Endodermal cell (in vitro differentiated cells): Measurements from ENCODE around the gene NT5C2. TPM values are rescaled to one million over a fixed set of nuclear protein-coding genes. Genes with fewer than 3 reads are reported as not detected.
"Not testable (repeated sequence)": the region's sequence is repeated elsewhere in the genome, so short reads cannot be mapped to it uniquely, and the experiment has no call there.

Source experiments
- DNase-seq: peaks from one replicate; pipeline ENCODE4 v3.0.0-alpha.2; 2017
- H3K27ac ChIP-seq: 2 replicates; pipeline ENCODE4 v1.5.1; 2013; ENCODE audit warnings: mild to moderate bottlenecking, low read depth, low read length, moderate library complexity
- H3K27me3 ChIP-seq: 2 replicates; pipeline ENCODE4 v1.6.1; 2013; ENCODE audit warnings: mild to moderate bottlenecking, low read length, moderate library complexity; ENCODE audit not compliant: insufficient read depth, control insufficient read depth, poor library complexity, severe bottlenecking
- H3K36me3 ChIP-seq: 2 replicates; pipeline ENCODE4 v1.7.0; 2013; ENCODE audit warnings: mild to moderate bottlenecking, low read length, moderate library complexity; ENCODE audit not compliant: control insufficient read depth, insufficient read depth
- H3K4me1 ChIP-seq: one replicate; pipeline ENCODE4 v1.7.0; 2013; ENCODE audit warnings: low read length; ENCODE audit not compliant: control insufficient read depth, insufficient read depth
- H3K4me3 ChIP-seq: 2 replicates; pipeline ENCODE4 v1.5.1; 2013; ENCODE audit warnings: mild to moderate bottlenecking, low read length, moderate library complexity
- H3K9ac ChIP-seq: 2 replicates; pipeline ENCODE4 v1.6.1; 2013; ENCODE audit warnings: mild to moderate bottlenecking, low read length, moderate library complexity; ENCODE audit not compliant: poor library complexity, severe bottlenecking; ENCODE audit errors: extremely low read depth
- H3K9me3 ChIP-seq: 2 replicates; pipeline ENCODE4 v1.6.1; 2013; ENCODE audit warnings: mild to moderate bottlenecking, low read length, moderate library complexity; ENCODE audit not compliant: control insufficient read depth
- H3K27ac Mint-ChIP-seq: 2 replicates; pipeline ENCODE4 v1.8.0; 2020; ENCODE audit warnings: mixed read lengths
- H3K27me3 Mint-ChIP-seq: 2 replicates; pipeline ENCODE4 v1.8.0; 2021; ENCODE audit warnings: mild to moderate bottlenecking, mixed read lengths; ENCODE audit not compliant: insufficient read depth
- H3K36me3 Mint-ChIP-seq: 2 replicates; pipeline ENCODE4 v1.8.0; 2020; ENCODE audit warnings: low read depth, mixed read lengths
- H3K4me1 Mint-ChIP-seq: 2 replicates; pipeline ENCODE4 v1.8.0; 2020; ENCODE audit warnings: mixed read lengths
- H3K4me3 Mint-ChIP-seq: 2 replicates; pipeline ENCODE4 v1.8.0; 2020; ENCODE audit warnings: mild to moderate bottlenecking, moderate library complexity, mixed read lengths
- H3K9me3 Mint-ChIP-seq: 2 replicates; pipeline ENCODE4 v1.8.0; 2020; ENCODE audit warnings: mild to moderate bottlenecking, mixed read lengths
- CTCF ChIP-seq: fragments of 200-600 bp; sonication (generic); conservative IDR thresholded peaks from 2 replicates; pipeline ENCODE4 v1.5.0; 2021; ENCODE audit warnings: antibody characterized with exemption, mild to moderate bottlenecking
- whole genome bisulfite sequencing, 2 experiments: methylation state at CpG; one replicate each; pipeline versions ENCODE4 v1.1.5 to v1.1.7; 2013; ENCODE audit warnings: missing lambda C conversion rate in 2 of 2, mixed read lengths in 1 of 2; ENCODE audit not compliant: insufficient coverage in 1 of 2, insufficient read length in 1 of 2; 5-methylcytosine and 5-hydroxymethylcytosine counted together
- total RNA-seq, 2 donors: library from RNA; stranded (reverse); fragmentation: NEBNext Ultra II Directional in 1 of 2; extraction: Animal tissue kit (Norgen Biotek cat#: 25700) in 1 of 2; gene quantifications; 2 replicates in 1 of 2; 3 replicates in 1 of 2; pipeline ENCODE4 v1.2.1, GENCODE V29; 2021

The NT5C2 gene
- total RNA-seq, 2 donors from 2014 or later = 122 to 148 TPM

GRCh38 chr10:103130910-103131309, 62.2 kb downstream of the NT5C2 start:
- Mint-ChIP-seq H3K4me3 (no peak overlapping the region), H3K27ac (peak overlapping the region; percentile 78), H3K36me3 (peaks cover 71% of the 10 kb centered on the region), H3K27me3 (no peaks in the 10 kb centered on the region), H3K4me1 (peaks cover 15% of the 10 kb centered on the region), H3K9me3 (peaks cover 60% of the 10 kb centered on the region)
- 100% methylated on average over 1 of the region's 1 CpG; no CpG with 5 or more reads in 1 of the 2 experiments for WGBS, 2 experiments
- peak overlapping the region; percentile 8 for H3K27ac ChIP-seq
- H3K36me3 ChIP-seq = peaks cover 55% of the 10 kb centered on the region
- no peak for DNase-seq
- H3K9ac ChIP-seq = no peak overlapping the region
- H3K9me3 ChIP-seq = peaks cover 39% of the 10 kb centered on the region
- H3K4me3 ChIP-seq = no peak overlapping the region
- H3K27me3 ChIP-seq = no peaks in the 10 kb centered on the region
- no peak for TF ChIP-seq CTCF
- H3K4me1 ChIP-seq = no peaks in the 10 kb centered on the region

GRCh38 chr10:103130180-103130579, 62.9 kb downstream of the NT5C2 start:
- H3K27me3 Mint-ChIP-seq, H3K27me3 ChIP-seq, H3K4me3 ChIP-seq, H3K4me3 Mint-ChIP-seq, H3K4me1 ChIP-seq, H3K9ac ChIP-seq, H3K27ac Mint-ChIP-seq, DNase-seq, H3K27ac ChIP-seq: not testable (repeated sequence)
- Mint-ChIP-seq H3K36me3 (peaks cover 69% of the 10 kb centered on the region), H3K9me3 (peaks cover 54% of the 10 kb centered on the region), H3K4me1 (peaks cover 20% of the 10 kb centered on the region)
- 20 to 28% methylated on average over 1 to 2 of the region's 5 CpGs for WGBS, 2 experiments
- Histone ChIP-seq H3K36me3 (peaks cover 48% of the 10 kb centered on the region), H3K9me3 (peaks cover 32% of the 10 kb centered on the region)

- peaks cover 18% of the 10 kb centered on the region for H3K4me1 ChIP-seq
- H3K27ac ChIP-seq = no peak overlapping the region
- peaks cover 48% of the 10 kb centered on the region for H3K36me3 Mint-ChIP-seq
- H3K9me3 ChIP-seq = peaks cover 11% of the 10 kb centered on the region
- no peaks in the 10 kb centered on the region for H3K27me3 Mint-ChIP-seq
- H3K27me3 ChIP-seq = no peaks in the 10 kb centered on the region
- TF ChIP-seq CTCF = no peak
- H3K4me1 Mint-ChIP-seq = peaks cover 39% of the 10 kb centered on the region
- no peak overlapping the region for H3K27ac Mint-ChIP-seq
- H3K9me3 Mint-ChIP-seq = peaks cover 27% of the 10 kb centered on the region
- H3K4me3 ChIP-seq = no peak overlapping the region
- DNase-seq = no peak
- peaks cover 28% of the 10 kb centered on the region for H3K36me3 ChIP-seq
- no peak overlapping the region for H3K4me3 Mint-ChIP-seq
- 100% methylated on average over 1 of the region's 1 CpG; no CpG with 5 or more reads in 1 of the 2 experiments for WGBS, 2 experiments
- H3K9ac ChIP-seq = no peak overlapping the region
Observed at GRCh38 chr10:103127241-103127640, 65.8 kb downstream of the NT5C2 start.
